ENCODE data around the gene DPH1.

DNA sequence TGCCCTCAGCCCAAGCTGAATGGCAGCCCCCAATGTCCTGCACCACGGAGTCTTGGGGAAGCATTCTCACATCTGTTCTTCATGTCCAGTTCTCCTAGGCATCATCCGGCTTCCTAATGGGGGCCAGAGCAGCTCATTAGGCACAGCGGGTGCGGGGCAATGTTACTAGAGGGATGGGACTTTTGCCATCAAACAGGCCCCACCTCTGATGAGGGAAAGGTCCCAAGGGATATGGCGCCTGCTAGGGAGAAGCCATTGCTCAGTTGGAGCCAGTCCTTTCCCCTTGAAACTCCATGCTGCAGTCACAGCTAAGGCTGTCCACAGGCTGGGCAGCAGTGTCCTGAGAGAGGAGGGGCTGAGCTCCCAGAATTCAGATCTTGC, 1.7 kb upstream of the DPH1 start:
- TF ChIP-seq POLR2AphosphoS5 (IDR thresholded peaks at IDR 0.05; ENCODE audit: low read depth, low read length) = no peak
- TF ChIP-seq TAF1 (IDR thresholded peaks at IDR 0.05; ENCODE audit: borderline replicate concordance, low read depth, low read length) = no peak
- TF ChIP-seq POLR2A (IDR thresholded peaks at IDR 0.05; ENCODE audit: low read depth, low read length) = no peak

Measured in GM12892 (cell line).